GM12878 (cell line): ENCODE measurements around the gene PPP1R37. TPM values are rescaled to one million over a fixed set of nuclear protein-coding genes. Genes with fewer than 3 reads are reported as not detected.

Experiments
- ATAC-seq: fragments of 200-7000 bp; cut with Tn5 transposase; 3 replicates; pipeline ENCODE4 v1.9.1; 2020; ENCODE audit warnings: mild to moderate bottlenecking, moderate library complexity
- BruUV-seq: library from RNA; stranded (reverse); fragments of 400-500 nt; replicated peaks from 2 replicates; lab custom pipeline; 2021; lab: Mats Ljungman, UMichigan
- CTCF ChIA-PET: fragments of 300-600 bp; sonication (Branson Sonifier 250); formaldehyde crosslinking; extraction: SDS; loops from one replicate; lab custom pipeline; 2021; ENCODE audit warnings: inconsistent platforms; lab: Yijun Ruan, JAX
- POLR2A ChIA-PET: fragments of 350-600 bp; formaldehyde crosslinking; extraction: SDS; loops from one replicate; lab custom pipeline; 2021; ENCODE audit warnings: inconsistent platforms; lab: Charles Lee
- RAD21 ChIA-PET: fragments of 300-600 bp; sonication (Branson Sonifier 250); formaldehyde crosslinking; loops from one replicate; lab custom pipeline; 2023; ENCODE audit warnings: antibody characterized with exemption; ENCODE audit not compliant: unreplicated experiment; lab: Charles Lee
- SMC1A ChIA-PET: fragments of 300-600 bp; sonication (Branson Sonifier 250); formaldehyde crosslinking; loops from one replicate; lab custom pipeline; 2023; ENCODE audit not compliant: unreplicated experiment, uncharacterized antibody; lab: Charles Lee
- DNase-seq: peaks from one replicate; pipeline ENCODE4 v3.0.0-alpha.2; 2011; ENCODE audit warnings: low read depth, low spot score
- FAIRE-seq: peaks from 3 replicates; lab custom pipeline; 2011; peaks lifted over from hg19 to GRCh38; lab: Jason Lieb, UNC
- H2AFZ ChIP-seq: 2 replicates; pipeline ENCODE4 v1.6.0; 2011; ENCODE audit warnings: low read depth, low read length, control low read depth; ENCODE audit not compliant: control insufficient read depth
- H3K27ac ChIP-seq: 2 replicates; pipeline ENCODE4 v1.5.1; 2011; ENCODE audit warnings: control low read depth; ENCODE audit not compliant: control insufficient read depth, insufficient read depth
- H3K27me3 ChIP-seq, 2 experiments: replicated peaks in 1 of 2; 2 replicates each; pipeline versions ENCODE4 v1.6.0 to v1.6.1; 2011; ENCODE audit warnings: low read length in 1 of 2; ENCODE audit not compliant: control insufficient read depth in 2 of 2, insufficient read depth in 2 of 2
- H3K36me3 ChIP-seq, 2 experiments: 2 replicates each; pipeline ENCODE4 v1.5.1; 2011; ENCODE audit warnings: low read length in 1 of 2; ENCODE audit not compliant: control insufficient read depth in 2 of 2, insufficient read depth in 2 of 2
- H3K4me1 ChIP-seq: 2 replicates; pipeline ENCODE4 v1.6.1; 2011; ENCODE audit warnings: mild to moderate bottlenecking, low read length, moderate library complexity, mixed read lengths; ENCODE audit not compliant: control insufficient read depth, insufficient read depth
- H3K4me2 ChIP-seq: 2 replicates; pipeline ENCODE4 v1.6.0; 2011; ENCODE audit warnings: control low read depth; ENCODE audit not compliant: control insufficient read depth, insufficient read depth
- H3K4me3 ChIP-seq: fragments of 200-600 bp; sonication (generic); 2 replicates; pipeline ENCODE4 v1.5.1; 2016
- H3K79me2 ChIP-seq: 2 replicates; pipeline ENCODE4 v1.6.0; 2011; ENCODE audit warnings: low read length; ENCODE audit not compliant: control insufficient read depth, insufficient read depth
- H3K9ac ChIP-seq: 2 replicates; pipeline ENCODE4 v1.8.0; 2011; ENCODE audit warnings: low read length, control low read depth, mixed read lengths; ENCODE audit not compliant: control insufficient read depth, insufficient read depth
- H3K9me3 ChIP-seq: replicated peaks from 3 replicates; pipeline ENCODE4 v1.5.1; 2011; ENCODE audit warnings: mild to moderate bottlenecking, low read length; ENCODE audit not compliant: control insufficient read depth, insufficient read depth
- H4K20me1 ChIP-seq: 2 replicates; pipeline ENCODE4 v1.6.0; 2011; ENCODE audit not compliant: control insufficient read depth, insufficient read depth
- HCFC1 ChIP-seq: fragments of 150-350 bp; IDR thresholded peaks from 2 replicates; pipeline ENCODE4 v1.6.1; 2014; ENCODE audit warnings: low read length
- MTA3 ChIP-seq: IDR thresholded peaks from 2 replicates; pipeline ENCODE4 v1.6.1; 2012; ENCODE audit warnings: low read length, inconsistent platforms, borderline replicate concordance
- WGBS: methylation state at CpG from one replicate; pipeline ENCODE4 v1.1.6; 2016; ENCODE audit warnings: low lambda C conversion rate; ENCODE audit not compliant: insufficient replicate concordance, insufficient coverage; ENCODE audit errors: missing lambda C conversion rate; 5-methylcytosine and 5-hydroxymethylcytosine counted together
- in situ Hi-C: fragments of 300-500 bp; cut with MboI; formaldehyde crosslinking; loops from 9 replicates; pipeline ENCODE4 v1.14.3; 2018; ENCODE audit warnings: mixed read lengths
- intact Hi-C: fragments of 100-400 bp; cut with micrococcal nuclease; formaldehyde crosslinking; loops from one replicate; pipeline ENCODE4 v1.14.2; 2022; ENCODE audit not compliant: unreplicated experiment
- polyA plus RNA-seq, 11 experiments: library from polyadenylated mRNA; depleted of rRNA in 4 of 11; unstranded in 6 of 11; stranded (reverse) in 5 of 11; fragments of >200 nt; fragmentation: Nextera tagmentation in 4 of 11; fragmentation: Illumina TruSeq in 1 of 11; extraction: Ambion mirVana in 4 of 11; extraction: Trizol in 1 of 11; gene quantifications; 1 replicate in 1 of 11; 2 replicates in 10 of 11; pipeline versions ENCODE4 v1.2.1 to v1.2.3, GENCODE V29; 2011 to 2016; ENCODE audit warnings: inconsistent platforms in 2 of 11, missing spikeins in 2 of 11, low read depth in 1 of 11
- total RNA-seq, 4 experiments: library from RNA; depleted of rRNA in 3 of 4; stranded (reverse); fragments of >200 nt in 3 of 4; fragmentation: Illumina TruSeq in 1 of 4; extraction: Trizol in 1 of 4; gene quantifications; 2 replicates each; pipeline versions ENCODE4 v1.2.1 to v1.2.3, GENCODE V29; 2013 to 2021
- TF ChIP-seq, protein P1 (sequence below): fragments of 450-650 bp; IDR thresholded peaks from 2 replicates; pipeline ENCODE4 v1.6.1; 2017; ENCODE audit warnings: mild to moderate bottlenecking
- TF ChIP-seq, protein P2 (sequence below): fragments of 450-650 bp; IDR thresholded peaks from 2 replicates; pipeline ENCODE4 v1.6.1; 2016; ENCODE audit warnings: mild to moderate bottlenecking, moderate library complexity, borderline replicate concordance
- TF ChIP-seq, protein P3 (sequence below): fragments of 450-650 bp; IDR thresholded peaks from 2 replicates; pipeline ENCODE4 v1.6.1; 2018; ENCODE audit warnings: borderline replicate concordance, mild to moderate bottlenecking; ENCODE audit not compliant: partially characterized antibody
- TF ChIP-seq, protein P4 (sequence below): IDR thresholded peaks from 2 replicates; pipeline ENCODE4 v1.6.1; 2012; ENCODE audit warnings: mild to moderate bottlenecking, low read depth, low read length

The PPP1R37 gene
- total and polyA plus RNA-seq, 10 of the 15 experiments (the other 5 are each of a cell fraction or from before 2014, with no cell fraction given): 0.09 to 21.3 (median 5.1) TPM; not detected in 1

DNA sequence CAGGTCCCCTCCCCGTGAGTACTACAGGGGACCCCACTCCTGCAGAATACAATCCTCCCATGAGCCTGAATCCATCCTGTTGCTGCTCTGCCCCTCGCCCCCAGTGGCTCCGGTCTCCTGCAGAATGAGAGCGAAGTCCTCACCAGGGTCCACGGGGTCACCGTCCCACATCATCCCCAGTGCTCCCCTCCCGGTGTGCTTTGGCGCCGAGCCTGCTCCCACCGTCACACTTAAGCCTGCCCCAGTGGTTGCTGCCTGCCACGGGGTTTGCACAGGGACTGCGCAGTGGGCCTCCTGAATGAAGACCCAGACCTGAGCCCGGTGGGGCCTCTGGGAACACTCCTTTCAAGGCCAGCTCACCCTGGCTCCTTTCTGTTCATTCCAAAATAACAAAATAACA, 37.3 kb downstream of the PPP1R37 start:
- H3K4me2 ChIP-seq: no peak overlapping the region
- ATAC-seq (no peak), FAIRE-seq (no peak), DNase-seq (no peak)
- no peak overlapping the region for H2AFZ ChIP-seq
- H3K4me3 ChIP-seq: no peak overlapping the region
- TF ChIP-seq, protein P1, sequence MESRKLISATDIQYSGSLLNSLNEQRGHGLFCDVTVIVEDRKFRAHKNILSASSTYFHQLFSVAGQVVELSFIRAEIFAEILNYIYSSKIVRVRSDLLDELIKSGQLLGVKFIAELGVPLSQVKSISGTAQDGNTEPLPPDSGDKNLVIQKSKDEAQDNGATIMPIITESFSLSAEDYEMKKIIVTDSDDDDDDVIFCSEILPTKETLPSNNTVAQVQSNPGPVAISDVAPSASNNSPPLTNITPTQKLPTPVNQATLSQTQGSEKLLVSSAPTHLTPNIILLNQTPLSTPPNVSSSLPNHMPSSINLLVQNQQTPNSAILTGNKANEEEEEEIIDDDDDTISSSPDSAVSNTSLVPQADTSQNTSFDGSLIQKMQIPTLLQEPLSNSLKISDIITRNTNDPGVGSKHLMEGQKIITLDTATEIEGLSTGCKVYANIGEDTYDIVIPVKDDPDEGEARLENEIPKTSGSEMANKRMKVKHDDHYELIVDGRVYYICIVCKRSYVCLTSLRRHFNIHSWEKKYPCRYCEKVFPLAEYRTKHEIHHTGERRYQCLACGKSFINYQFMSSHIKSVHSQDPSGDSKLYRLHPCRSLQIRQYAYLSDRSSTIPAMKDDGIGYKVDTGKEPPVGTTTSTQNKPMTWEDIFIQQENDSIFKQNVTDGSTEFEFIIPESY: no peak
- TF ChIP-seq, protein P2, sequence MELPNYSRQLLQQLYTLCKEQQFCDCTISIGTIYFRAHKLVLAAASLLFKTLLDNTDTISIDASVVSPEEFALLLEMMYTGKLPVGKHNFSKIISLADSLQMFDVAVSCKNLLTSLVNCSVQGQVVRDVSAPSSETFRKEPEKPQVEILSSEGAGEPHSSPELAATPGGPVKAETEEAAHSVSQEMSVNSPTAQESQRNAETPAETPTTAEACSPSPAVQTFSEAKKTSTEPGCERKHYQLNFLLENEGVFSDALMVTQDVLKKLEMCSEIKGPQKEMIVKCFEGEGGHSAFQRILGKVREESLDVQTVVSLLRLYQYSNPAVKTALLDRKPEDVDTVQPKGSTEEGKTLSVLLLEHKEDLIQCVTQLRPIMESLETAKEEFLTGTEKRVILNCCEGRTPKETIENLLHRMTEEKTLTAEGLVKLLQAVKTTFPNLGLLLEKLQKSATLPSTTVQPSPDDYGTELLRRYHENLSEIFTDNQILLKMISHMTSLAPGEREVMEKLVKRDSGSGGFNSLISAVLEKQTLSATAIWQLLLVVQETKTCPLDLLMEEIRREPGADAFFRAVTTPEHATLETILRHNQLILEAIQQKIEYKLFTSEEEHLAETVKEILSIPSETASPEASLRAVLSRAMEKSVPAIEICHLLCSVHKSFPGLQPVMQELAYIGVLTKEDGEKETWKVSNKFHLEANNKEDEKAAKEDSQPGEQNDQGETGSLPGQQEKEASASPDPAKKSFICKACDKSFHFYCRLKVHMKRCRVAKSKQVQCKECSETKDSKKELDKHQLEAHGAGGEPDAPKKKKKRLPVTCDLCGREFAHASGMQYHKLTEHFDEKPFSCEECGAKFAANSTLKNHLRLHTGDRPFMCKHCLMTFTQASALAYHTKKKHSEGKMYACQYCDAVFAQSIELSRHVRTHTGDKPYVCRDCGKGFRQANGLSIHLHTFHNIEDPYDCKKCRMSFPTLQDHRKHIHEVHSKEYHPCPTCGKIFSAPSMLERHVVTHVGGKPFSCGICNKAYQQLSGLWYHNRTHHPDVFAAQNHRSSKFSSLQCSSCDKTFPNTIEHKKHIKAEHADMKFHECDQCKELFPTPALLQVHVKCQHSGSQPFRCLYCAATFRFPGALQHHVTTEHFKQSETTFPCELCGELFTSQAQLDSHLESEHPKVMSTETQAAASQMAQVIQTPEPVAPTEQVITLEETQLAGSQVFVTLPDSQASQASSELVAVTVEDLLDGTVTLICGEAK: no peak
- TF ChIP-seq MTA3: no peak
- no peak for TF ChIP-seq HCFC1
- TF ChIP-seq, protein P3, sequence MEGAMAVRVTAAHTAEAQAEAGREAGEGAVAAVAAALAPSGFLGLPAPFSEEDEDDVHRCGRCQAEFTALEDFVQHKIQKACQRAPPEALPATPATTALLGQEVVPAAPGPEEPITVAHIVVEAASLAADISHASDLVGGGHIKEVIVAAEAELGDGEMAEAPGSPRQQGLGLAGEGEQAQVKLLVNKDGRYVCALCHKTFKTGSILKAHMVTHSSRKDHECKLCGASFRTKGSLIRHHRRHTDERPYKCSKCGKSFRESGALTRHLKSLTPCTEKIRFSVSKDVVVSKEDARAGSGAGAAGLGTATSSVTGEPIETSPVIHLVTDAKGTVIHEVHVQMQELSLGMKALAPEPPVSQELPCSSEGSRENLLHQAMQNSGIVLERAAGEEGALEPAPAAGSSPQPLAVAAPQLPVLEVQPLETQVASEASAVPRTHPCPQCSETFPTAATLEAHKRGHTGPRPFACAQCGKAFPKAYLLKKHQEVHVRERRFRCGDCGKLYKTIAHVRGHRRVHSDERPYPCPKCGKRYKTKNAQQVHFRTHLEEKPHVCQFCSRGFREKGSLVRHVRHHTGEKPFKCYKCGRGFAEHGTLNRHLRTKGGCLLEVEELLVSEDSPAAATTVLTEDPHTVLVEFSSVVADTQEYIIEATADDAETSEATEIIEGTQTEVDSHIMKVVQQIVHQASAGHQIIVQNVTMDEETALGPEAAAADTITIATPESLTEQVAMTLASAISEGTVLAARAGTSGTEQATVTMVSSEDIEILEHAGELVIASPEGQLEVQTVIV: no peak
- TF ChIP-seq, protein P4, sequence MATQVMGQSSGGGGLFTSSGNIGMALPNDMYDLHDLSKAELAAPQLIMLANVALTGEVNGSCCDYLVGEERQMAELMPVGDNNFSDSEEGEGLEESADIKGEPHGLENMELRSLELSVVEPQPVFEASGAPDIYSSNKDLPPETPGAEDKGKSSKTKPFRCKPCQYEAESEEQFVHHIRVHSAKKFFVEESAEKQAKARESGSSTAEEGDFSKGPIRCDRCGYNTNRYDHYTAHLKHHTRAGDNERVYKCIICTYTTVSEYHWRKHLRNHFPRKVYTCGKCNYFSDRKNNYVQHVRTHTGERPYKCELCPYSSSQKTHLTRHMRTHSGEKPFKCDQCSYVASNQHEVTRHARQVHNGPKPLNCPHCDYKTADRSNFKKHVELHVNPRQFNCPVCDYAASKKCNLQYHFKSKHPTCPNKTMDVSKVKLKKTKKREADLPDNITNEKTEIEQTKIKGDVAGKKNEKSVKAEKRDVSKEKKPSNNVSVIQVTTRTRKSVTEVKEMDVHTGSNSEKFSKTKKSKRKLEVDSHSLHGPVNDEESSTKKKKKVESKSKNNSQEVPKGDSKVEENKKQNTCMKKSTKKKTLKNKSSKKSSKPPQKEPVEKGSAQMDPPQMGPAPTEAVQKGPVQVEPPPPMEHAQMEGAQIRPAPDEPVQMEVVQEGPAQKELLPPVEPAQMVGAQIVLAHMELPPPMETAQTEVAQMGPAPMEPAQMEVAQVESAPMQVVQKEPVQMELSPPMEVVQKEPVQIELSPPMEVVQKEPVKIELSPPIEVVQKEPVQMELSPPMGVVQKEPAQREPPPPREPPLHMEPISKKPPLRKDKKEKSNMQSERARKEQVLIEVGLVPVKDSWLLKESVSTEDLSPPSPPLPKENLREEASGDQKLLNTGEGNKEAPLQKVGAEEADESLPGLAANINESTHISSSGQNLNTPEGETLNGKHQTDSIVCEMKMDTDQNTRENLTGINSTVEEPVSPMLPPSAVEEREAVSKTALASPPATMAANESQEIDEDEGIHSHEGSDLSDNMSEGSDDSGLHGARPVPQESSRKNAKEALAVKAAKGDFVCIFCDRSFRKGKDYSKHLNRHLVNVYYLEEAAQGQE: no peak
- in situ Hi-C loops (no loop called here), intact Hi-C loops (no loop called here)
- H3K36me3 ChIP-seq: peaks cover 3 to 5% of the 10 kb centered on the region in 2 experiments; a peak in 3 of 4 replicates
- BruUV-seq: no TSS peak
- H3K9ac ChIP-seq: no peak overlapping the region
- H3K9me3 ChIP-seq: no peaks in the 10 kb centered on the region
- no peak overlapping the region for H3K27ac ChIP-seq
- ChIA-PET CTCF (interaction anchor here (1.7 kb wide), 1 partner anchor 10 kb away, joined by 6 read pairs; no protein-coding TSS in a partner anchor), SMC1A (no interaction called here), POLR2A (interaction anchor here (1.4 kb wide), 1 partner anchor 51 kb away, joined by 3 read pairs; the partner anchor contains the start of gene GEMIN7), RAD21 (no interaction called here)
- peaks cover 27% of the 10 kb centered on the region for H3K79me2 ChIP-seq
- no peaks in the 10 kb centered on the region for H4K20me1 ChIP-seq
- H3K27me3 ChIP-seq: no peaks in the 10 kb centered on the region
- H3K4me1 ChIP-seq: peaks cover 24% of the 10 kb centered on the region
- 89% methylated on average over 13 of the region's 13 CpGs for WGBS
